Measurements from ENCODE around the gene ADAMTS8. TPM values are rescaled to one million over a fixed set of nuclear protein-coding genes. Genes with fewer than 3 reads are reported as not detected.

Gene ADAMTS8
- total RNA-seq, 1 donor from 2014 or later: 0.13 TPM

Other genes with a start within 250 kb of the ADAMTS8 start
- 20.5 and 28.3 TPM in 2 replicates for gene ZBTB44, start 113.7 kb downstream of the ADAMTS8 start, total RNA-seq
- gene ADAMTS15, start 20.0 kb upstream of the ADAMTS8 start, total RNA-seq: 1.8 and 5.0 TPM in 2 replicates

Measured in myocyte (in vitro differentiated cells).